ENCODE measurements around the gene MAP4K4. TPM values are rescaled to one million over a fixed set of nuclear protein-coding genes. Genes with fewer than 3 reads are reported as not detected.

MAP4K4 gene
- 100 to 1,000 TPM in 1 of 2 donors, 10 to 100 TPM in 1; 60.1 to 147 TPM for total RNA-seq

- peak within 1 kb of the TSS; percentile 81 to 92 for H3K27ac ChIP-seq
- no peaks in the 10 kb centered on the region for H3K27me3 ChIP-seq (replicated peaks; ENCODE audit: insufficient read depth)
- DNase-seq (ENCODE audit: low spot score) (peak; percentile 56), ATAC-seq (ENCODE audit: insufficient number of reproducible peaks, low FRiP score, low read depth) (peak; percentile 62)
- H3K36me3 ChIP-seq, result no peaks in the 10 kb centered on the region
- no peaks in the 10 kb centered on the region for H3K9me3 ChIP-seq
- TF ChIP-seq CTCF (IDR thresholded peaks at IDR 0.05), result peak; percentile 36
- peak within 1 kb of the TSS; percentile 93 for H3K4me3 ChIP-seq
- H3K4me1 ChIP-seq (ENCODE audit: control insufficient read depth in 1 of 2, low read depth in 2 of 2), result peaks cover 18 to 31% of the 10 kb centered on the region in 2 donors
Observed at GRCh38 chr2:101697124-101698013, at the start of gene MAP4K4. Gene MAP4K4 (plus strand): TSS chr2:101697707. CDS start chr2:101698081, 374 bp downstream.

- no peak for ATAC-seq (ENCODE audit: insufficient number of reproducible peaks, low FRiP score, low read depth)
- H3K9me3 ChIP-seq, result no peaks in the 10 kb centered on the region
- DNase-seq (ENCODE audit: low spot score), result no peak
- no peak for TF ChIP-seq CTCF (IDR thresholded peaks at IDR 0.05)
- no peaks in the 10 kb centered on the region for H3K36me3 ChIP-seq
- no peaks in the 10 kb centered on the region for H3K27me3 ChIP-seq (replicated peaks; ENCODE audit: insufficient read depth)
- peaks cover 6 to 23% of the 10 kb centered on the region in 2 donors for H3K4me1 ChIP-seq (ENCODE audit: control insufficient read depth in 1 of 2, low read depth in 2 of 2)
- no peak overlapping the region for H3K27ac ChIP-seq
- H3K4me3 ChIP-seq, result no peak overlapping the region
Observed at GRCh38 chr2:101653469-101653868, 44.0 kb upstream of the MAP4K4 start.

- H3K4me1 ChIP-seq (ENCODE audit: control insufficient read depth in 1 of 2, low read depth in 2 of 2), result peaks cover 6 to 23% of the 10 kb centered on the region in 2 donors
- no peaks in the 10 kb centered on the region for H3K36me3 ChIP-seq
- DNase-seq (ENCODE audit: low spot score) (peak; percentile 7), ATAC-seq (ENCODE audit: insufficient number of reproducible peaks, low FRiP score, low read depth) (peak; percentile 87)
- no peak for TF ChIP-seq CTCF (IDR thresholded peaks at IDR 0.05)
- peak overlapping the region; percentile 54 to 55 for H3K27ac ChIP-seq
- H3K9me3 ChIP-seq, result no peaks in the 10 kb centered on the region
- H3K27me3 ChIP-seq (replicated peaks; ENCODE audit: insufficient read depth), result no peaks in the 10 kb centered on the region
- no peak overlapping the region for H3K4me3 ChIP-seq
Observed at GRCh38 chr2:101655702-101656422, 41.6 kb upstream of the MAP4K4 start.

- no peak overlapping the region for H3K4me3 ChIP-seq
- H3K36me3 ChIP-seq, result no peaks in the 10 kb centered on the region
- no peak for DNase-seq (ENCODE audit: low spot score)
- H3K27ac ChIP-seq, result no peak overlapping the region
- TF ChIP-seq CTCF (IDR thresholded peaks at IDR 0.05), result no peak
- no peaks in the 10 kb centered on the region for H3K27me3 ChIP-seq (replicated peaks; ENCODE audit: insufficient read depth)
- H3K4me1 ChIP-seq (ENCODE audit: control insufficient read depth in 1 of 2, low read depth in 2 of 2), result peaks cover 6 to 23% of the 10 kb centered on the region in 2 donors
- no peak for ATAC-seq (ENCODE audit: insufficient number of reproducible peaks, low FRiP score, low read depth)
- no peaks in the 10 kb centered on the region for H3K9me3 ChIP-seq
Observed at GRCh38 chr2:101657787-101658186, 39.7 kb upstream of the MAP4K4 start.

- no peaks in the 10 kb centered on the region for H3K9me3 ChIP-seq
- H3K36me3 ChIP-seq, result no peaks in the 10 kb centered on the region
- ATAC-seq (ENCODE audit: insufficient number of reproducible peaks, low FRiP score, low read depth), result no peak
- no peak for DNase-seq (ENCODE audit: low spot score)
- no peak overlapping the region for H3K27ac ChIP-seq
- TF ChIP-seq CTCF (IDR thresholded peaks at IDR 0.05), result no peak
- H3K27me3 ChIP-seq (replicated peaks; ENCODE audit: insufficient read depth), result no peaks in the 10 kb centered on the region
- H3K4me3 ChIP-seq, result no peak overlapping the region
- H3K4me1 ChIP-seq (ENCODE audit: control insufficient read depth in 1 of 2, low read depth in 2 of 2), result peaks cover 6 to 23% of the 10 kb centered on the region in 2 donors
Observed at GRCh38 chr2:101658387-101658786, 39.1 kb upstream of the MAP4K4 start.
